GM12878 (cell line): ENCODE data around the gene HMBS. TPM values are rescaled to one million over a fixed set of nuclear protein-coding genes. Genes with fewer than 3 reads are reported as not detected.

Source experiments
- ATAC-seq: fragments of 200-7000 bp; cut with Tn5 transposase; 3 replicates; pipeline ENCODE4 v1.9.1; 2020; ENCODE audit warnings: mild to moderate bottlenecking, moderate library complexity
- BruUV-seq: library from RNA; stranded (reverse); fragments of 400-500 nt; replicated peaks from 2 replicates; lab custom pipeline; 2021; lab: Mats Ljungman, UMichigan
- CTCF ChIA-PET: fragments of 300-600 bp; sonication (Branson Sonifier 250); formaldehyde crosslinking; extraction: SDS; loops from one replicate; lab custom pipeline; 2021; ENCODE audit warnings: inconsistent platforms; lab: Yijun Ruan, JAX
- POLR2A ChIA-PET: fragments of 350-600 bp; formaldehyde crosslinking; extraction: SDS; loops from one replicate; lab custom pipeline; 2021; ENCODE audit warnings: inconsistent platforms; lab: Charles Lee
- RAD21 ChIA-PET: fragments of 300-600 bp; sonication (Branson Sonifier 250); formaldehyde crosslinking; loops from one replicate; lab custom pipeline; 2023; ENCODE audit warnings: antibody characterized with exemption; ENCODE audit not compliant: unreplicated experiment; lab: Charles Lee
- SMC1A ChIA-PET: fragments of 300-600 bp; sonication (Branson Sonifier 250); formaldehyde crosslinking; loops from one replicate; lab custom pipeline; 2023; ENCODE audit not compliant: unreplicated experiment, uncharacterized antibody; lab: Charles Lee
- DNase-seq: peaks from one replicate; pipeline ENCODE4 v3.0.0-alpha.2; 2011; ENCODE audit warnings: low read depth, low spot score
- FAIRE-seq: peaks from 3 replicates; lab custom pipeline; 2011; peaks lifted over from hg19 to GRCh38; lab: Jason Lieb, UNC
- H2AFZ ChIP-seq: 2 replicates; pipeline ENCODE4 v1.6.0; 2011; ENCODE audit warnings: low read depth, low read length, control low read depth; ENCODE audit not compliant: control insufficient read depth
- H3K27ac ChIP-seq: 2 replicates; pipeline ENCODE4 v1.5.1; 2011; ENCODE audit warnings: control low read depth; ENCODE audit not compliant: control insufficient read depth, insufficient read depth
- H3K27me3 ChIP-seq, 2 experiments: replicated peaks in 1 of 2; 2 replicates each; pipeline versions ENCODE4 v1.6.0 to v1.6.1; 2011; ENCODE audit warnings: low read length in 1 of 2; ENCODE audit not compliant: control insufficient read depth in 2 of 2, insufficient read depth in 2 of 2
- H3K36me3 ChIP-seq, 2 experiments: 2 replicates each; pipeline ENCODE4 v1.5.1; 2011; ENCODE audit warnings: low read length in 1 of 2; ENCODE audit not compliant: control insufficient read depth in 2 of 2, insufficient read depth in 2 of 2
- H3K4me1 ChIP-seq: 2 replicates; pipeline ENCODE4 v1.6.1; 2011; ENCODE audit warnings: mild to moderate bottlenecking, low read length, moderate library complexity, mixed read lengths; ENCODE audit not compliant: control insufficient read depth, insufficient read depth
- H3K4me2 ChIP-seq: 2 replicates; pipeline ENCODE4 v1.6.0; 2011; ENCODE audit warnings: control low read depth; ENCODE audit not compliant: control insufficient read depth, insufficient read depth
- H3K4me3 ChIP-seq: fragments of 200-600 bp; sonication (generic); 2 replicates; pipeline ENCODE4 v1.5.1; 2016
- H3K79me2 ChIP-seq: 2 replicates; pipeline ENCODE4 v1.6.0; 2011; ENCODE audit warnings: low read length; ENCODE audit not compliant: control insufficient read depth, insufficient read depth
- H3K9ac ChIP-seq: 2 replicates; pipeline ENCODE4 v1.8.0; 2011; ENCODE audit warnings: low read length, control low read depth, mixed read lengths; ENCODE audit not compliant: control insufficient read depth, insufficient read depth
- H3K9me3 ChIP-seq: replicated peaks from 3 replicates; pipeline ENCODE4 v1.5.1; 2011; ENCODE audit warnings: mild to moderate bottlenecking, low read length; ENCODE audit not compliant: control insufficient read depth, insufficient read depth
- H4K20me1 ChIP-seq: 2 replicates; pipeline ENCODE4 v1.6.0; 2011; ENCODE audit not compliant: control insufficient read depth, insufficient read depth
- BCL11A ChIP-seq: IDR thresholded peaks from 2 replicates; pipeline ENCODE4 v1.6.1; 2011; ENCODE audit warnings: low read depth, low read length
- DPF2 ChIP-seq: fragments of 450-650 bp; IDR thresholded peaks from 2 replicates; pipeline ENCODE4 v1.6.1; 2017; ENCODE audit warnings: mild to moderate bottlenecking
- EGR1 ChIP-seq, 2 experiments: IDR thresholded peaks; 1 replicate in 1 of 2; 2 replicates in 1 of 2; pipeline ENCODE4 v1.6.1; 2011 to 2012; ENCODE audit warnings: low read depth in 2 of 2, low read length in 2 of 2, borderline replicate concordance in 1 of 2, mild to moderate bottlenecking in 1 of 2, moderate library complexity in 1 of 2
- GATAD2B ChIP-seq: fragments of 450-650 bp; conservative IDR thresholded peaks from 2 replicates; pipeline ENCODE4 v1.6.1; 2017; ENCODE audit warnings: low read depth, mild to moderate bottlenecking, moderate library complexity
- LARP7 ChIP-seq: fragments of 450-650 bp; IDR thresholded peaks from 2 replicates; pipeline ENCODE4 v1.6.1; 2017; ENCODE audit warnings: mild to moderate bottlenecking
- POLR2A ChIP-seq: IDR thresholded peaks from 2 replicates; pipeline ENCODE4 v1.6.1; 2011; ENCODE audit warnings: low read depth, mild to moderate bottlenecking, low read length
- RFX5 ChIP-seq: IDR thresholded peaks from 2 replicates; pipeline ENCODE4 v1.6.1; 2011; ENCODE audit warnings: low read depth, low read length, improper control_type of control experiment
- STAT1 ChIP-seq: fragments of 450-650 bp; conservative IDR thresholded peaks from 2 replicates; pipeline ENCODE4 v1.6.1; 2014; ENCODE audit warnings: antibody characterized with exemption, mild to moderate bottlenecking
- WGBS: methylation state at CpG from one replicate; pipeline ENCODE4 v1.1.6; 2016; ENCODE audit warnings: low lambda C conversion rate; ENCODE audit not compliant: insufficient replicate concordance, insufficient coverage; ENCODE audit errors: missing lambda C conversion rate; 5-methylcytosine and 5-hydroxymethylcytosine counted together
- in situ Hi-C: fragments of 300-500 bp; cut with MboI; formaldehyde crosslinking; loops from 9 replicates; pipeline ENCODE4 v1.14.3; 2018; ENCODE audit warnings: mixed read lengths
- intact Hi-C: fragments of 100-400 bp; cut with micrococcal nuclease; formaldehyde crosslinking; loops from one replicate; pipeline ENCODE4 v1.14.2; 2022; ENCODE audit not compliant: unreplicated experiment
- polyA plus RNA-seq, 11 experiments: library from polyadenylated mRNA; depleted of rRNA in 4 of 11; unstranded in 6 of 11; stranded (reverse) in 5 of 11; fragments of >200 nt; fragmentation: Nextera tagmentation in 4 of 11; fragmentation: Illumina TruSeq in 1 of 11; extraction: Ambion mirVana in 4 of 11; extraction: Trizol in 1 of 11; gene quantifications; 1 replicate in 1 of 11; 2 replicates in 10 of 11; pipeline versions ENCODE4 v1.2.1 to v1.2.3, GENCODE V29; 2011 to 2016; ENCODE audit warnings: inconsistent platforms in 2 of 11, missing spikeins in 2 of 11, low read depth in 1 of 11
- total RNA-seq, 4 experiments: library from RNA; depleted of rRNA in 3 of 4; stranded (reverse); fragments of >200 nt in 3 of 4; fragmentation: Illumina TruSeq in 1 of 4; extraction: Trizol in 1 of 4; gene quantifications; 2 replicates each; pipeline versions ENCODE4 v1.2.1 to v1.2.3, GENCODE V29; 2013 to 2021
- TF ChIP-seq, protein P1 (sequence below): fragments of 150-350 bp; IDR thresholded peaks from 2 replicates; pipeline ENCODE4 v1.6.1; 2014; ENCODE audit warnings: mild to moderate bottlenecking, low read depth, low read length

The HMBS gene
- total and polyA plus RNA-seq, 10 of the 15 experiments (the other 5 are each of a cell fraction or from before 2014, with no cell fraction given): 17.7 to 96.7 (median 49.7) TPM

DNA sequence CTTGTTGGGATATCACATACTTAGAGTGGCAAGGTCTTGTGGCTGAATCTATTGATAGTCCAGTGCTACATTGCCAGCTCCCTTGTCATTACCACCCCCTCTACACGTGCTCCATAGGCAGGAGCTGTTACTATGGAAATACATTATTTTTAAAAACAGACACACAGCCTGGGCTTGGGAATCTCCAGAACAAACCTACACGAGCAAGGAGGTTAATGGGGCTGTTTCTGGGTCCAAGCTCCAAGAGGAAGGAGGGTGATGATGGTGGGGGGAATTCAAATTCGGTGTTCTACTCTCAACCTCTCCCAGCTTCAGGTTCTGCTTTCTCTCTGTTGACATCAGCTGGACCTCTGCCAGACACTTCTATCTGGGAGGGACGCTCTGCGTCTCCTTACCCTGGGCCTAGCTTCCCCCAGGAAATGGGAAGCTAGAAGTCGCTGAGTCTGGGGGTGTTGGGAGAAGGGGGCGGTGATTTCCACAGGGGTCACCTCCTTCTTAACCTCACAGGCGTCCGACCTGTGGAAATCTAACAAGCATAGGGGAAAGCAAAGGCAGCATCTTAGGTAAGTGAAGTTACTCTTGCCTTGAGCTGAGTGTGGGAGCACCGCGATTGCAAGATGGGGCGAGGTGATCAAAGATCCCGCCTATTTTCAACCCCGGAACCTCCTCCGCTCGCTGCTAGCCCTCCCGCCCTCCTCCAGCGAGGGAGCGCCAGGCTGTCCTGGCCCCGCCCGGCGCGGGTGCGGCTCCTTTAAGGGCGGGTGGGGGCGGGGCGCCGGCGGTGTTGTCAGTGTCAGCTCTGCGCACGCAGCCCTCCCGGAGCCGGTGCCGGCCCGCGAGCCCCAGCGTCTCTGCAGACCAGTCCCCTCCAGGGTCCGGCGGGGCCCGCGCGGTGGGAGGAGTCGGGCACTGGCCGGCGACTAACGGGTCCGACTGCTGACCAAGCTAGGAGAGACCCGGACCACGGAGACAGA lies 22.2 kb downstream of the HMBS start, which contains the start of gene C2CD2L (continued):
- TF ChIP-seq, protein P1, sequence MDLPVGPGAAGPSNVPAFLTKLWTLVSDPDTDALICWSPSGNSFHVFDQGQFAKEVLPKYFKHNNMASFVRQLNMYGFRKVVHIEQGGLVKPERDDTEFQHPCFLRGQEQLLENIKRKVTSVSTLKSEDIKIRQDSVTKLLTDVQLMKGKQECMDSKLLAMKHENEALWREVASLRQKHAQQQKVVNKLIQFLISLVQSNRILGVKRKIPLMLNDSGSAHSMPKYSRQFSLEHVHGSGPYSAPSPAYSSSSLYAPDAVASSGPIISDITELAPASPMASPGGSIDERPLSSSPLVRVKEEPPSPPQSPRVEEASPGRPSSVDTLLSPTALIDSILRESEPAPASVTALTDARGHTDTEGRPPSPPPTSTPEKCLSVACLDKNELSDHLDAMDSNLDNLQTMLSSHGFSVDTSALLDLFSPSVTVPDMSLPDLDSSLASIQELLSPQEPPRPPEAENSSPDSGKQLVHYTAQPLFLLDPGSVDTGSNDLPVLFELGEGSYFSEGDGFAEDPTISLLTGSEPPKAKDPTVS: no peak
- TF ChIP-seq RFX5: no peak
- no peak for TF ChIP-seq STAT1

- Histone ChIP-seq H3K9me3 (no peaks in the 10 kb centered on the region), H2AFZ (peak overlapping the region; percentile 76), H3K36me3 (peaks cover 14 to 19% of the 10 kb centered on the region in 2 experiments), H3K4me3 (peak overlapping the region; percentile 96), H3K27me3 (no peaks in the 10 kb centered on the region), H3K27ac (peak overlapping the region; percentile 58), H3K79me2 (peaks cover 28% of the 10 kb centered on the region)
- under 1% methylated on average over 31 of the region's 65 CpGs for WGBS
- FAIRE-seq (no peak), ATAC-seq (peak; percentile 25), DNase-seq (no peak)
- ChIA-PET CTCF (interaction anchor here (1.1 to 1.9 kb wide), 8 partner anchors 11 to 230 kb away, joined by 3 to 9 read pairs (median 6); partner anchors contain the start of gene HMBS), POLR2A (interaction anchor here (0.5 to 7.2 kb wide), 12 partner anchors 11 to 213 kb away, joined by 3 to 76 read pairs (median 4); partner anchors contain the start of genes HINFP, HMBS, HYOU1 and RPS25), SMC1A (interaction anchor here (1.0 to 1.8 kb wide), 5 partner anchors 10 to 152 kb away, joined by 4 to 9 read pairs (median 6); partner anchors contain the start of gene HMBS), RAD21 (interaction anchor here (1.1 to 2.2 kb wide), 6 partner anchors 12 to 217 kb away, joined by 3 to 16 read pairs (median 8); partner anchors contain the start of genes HINFP, HMBS and VPS11)
- intact Hi-C loops: loop anchor here (1.0 to 5.0 kb wide), 2 partner anchors 37 to 90 kb away; no protein-coding TSS in a partner anchor
- TF ChIP-seq LARP7 (0 out of 2 replicates have a peak, but pooled peaks have one; percentile 17), BCL11A (no peak), EGR1 (IDR thresholded peaks at IDR 0.05; ENCODE audit: borderline replicate concordance in 1 of 2, low read depth in 2 of 2, low read length in 2 of 2) (0 out of 3 replicates have a peak, but pooled peaks of 1 of the 2 experiments have one; percentile 14), POLR2A (no peak), GATAD2B (0 out of 2 replicates have a peak, but pooled peaks have one; percentile 49), DPF2 (0 out of 2 replicates have a peak, but pooled peaks have one; percentile 33)
- TF ChIP-seq, all 136 proteins: peak for 4
- peaks cover 23% of the 10 kb centered on the region for H3K4me1 ChIP-seq
- BruUV-seq: no TSS peak
- H3K4me2 ChIP-seq: peak overlapping the region; percentile 86
- H4K20me1 ChIP-seq: no peaks in the 10 kb centered on the region
- H3K9ac ChIP-seq: peak overlapping the region; percentile 82
- in situ Hi-C loops: no loop called here
These were observed 23.0 kb downstream of the HMBS start for GRCh38 chr11:119107538-119108145.
